Body of pancreas (tissue), 4 donors: Measurements from ENCODE around the gene ATE1. TPM values are rescaled to one million over a fixed set of nuclear protein-coding genes. Genes with fewer than 3 reads are reported as not detected.
"Not testable (repeated sequence)": the region's sequence is repeated elsewhere in the genome, so short reads cannot be mapped to it uniquely, and the experiment has no call there.

Experiments used
- ATAC-seq: fragments of 150-250 bp; one replicate; pipeline ENCODE4 v1.9.1; 2016
- DNase-seq, 4 donors: peaks; one replicate each; pipeline ENCODE4 v3.0.0-alpha.2; 2019
- H3K27ac ChIP-seq, 4 donors: fragments of 200-600 bp; sonication (generic); 1 replicate in 3 of 4; 2 replicates in 1 of 4; pipeline versions ENCODE4 v1.5.1 to v1.6.1; 2016 to 2019; ENCODE audit warnings: mild to moderate bottlenecking in 1 of 4, mixed read lengths in 1 of 4, moderate library complexity in 1 of 4
- H3K27me3 ChIP-seq, 2 donors: fragments of 200-600 bp; sonication (generic); one replicate each; pipeline ENCODE4 v1.6.0; 2016; ENCODE audit warnings: mild to moderate bottlenecking in 1 of 2
- H3K36me3 ChIP-seq, 2 donors: fragments of 200-600 bp; sonication (generic); replicated peaks in 1 of 2; 2 replicates each; pipeline ENCODE4 v1.5.1; 2016; ENCODE audit warnings: low read depth in 2 of 2; ENCODE audit not compliant: insufficient read depth in 1 of 2
- H3K4me1 ChIP-seq: fragments of 200-600 bp; sonication (generic); one replicate; pipeline ENCODE4 v1.6.0; 2016
- H3K4me3 ChIP-seq, 2 donors: fragments of 200-600 bp; sonication (generic); 1 replicate in 1 of 2; 2 replicates in 1 of 2; pipeline ENCODE4 v1.5.1; 2016 to 2019
- H3K9me3 ChIP-seq, 3 donors: fragments of 200-600 bp; sonication (generic); 1 replicate in 2 of 3; 2 replicates in 1 of 3; pipeline ENCODE4 v1.5.1; 2016
- CTCF ChIP-seq, 7 experiments: fragments of 450-650 bp in 4 of 7; fragments of 200-600 bp in 3 of 7; sonication (generic) in 3 of 7; IDR thresholded peaks; one replicate each; pipeline ENCODE4 v1.5.1; 2016 to 2019; ENCODE audit warnings: antibody characterized with exemption in 7 of 7
- POLR2A ChIP-seq, 3 donors: fragments of 450-650 bp; IDR thresholded peaks; one replicate each; pipeline ENCODE4 v1.6.1; 2016; ENCODE audit warnings: antibody characterized with exemption in 3 of 3, mild to moderate bottlenecking in 2 of 3
- WGBS, 2 donors: methylation state at CpG; one replicate each; pipeline ENCODE4 v1.1.5; 2017; 5-methylcytosine and 5-hydroxymethylcytosine counted together
- intact Hi-C: fragments of 100-400 bp; cut with DNase I; formaldehyde crosslinking; loops from one replicate; pipeline ENCODE4 v1.15.1; 2023
- total RNA-seq, 2 donors: library from RNA; depleted of rRNA; stranded (reverse); fragments of >200 nt; gene quantifications; one replicate each; pipeline ENCODE4 v1.1.0, GENCODE V29; 2016

Gene ATE1
- total RNA-seq, 2 donors from 2014 or later = 15.0 to 19.8 TPM

GRCh38 chr10:121708728-121709674 is 218.8 kb downstream of the ATE1 start:
- intact Hi-C loops = no loop called here
- no peak overlapping the region for H3K27ac ChIP-seq
- no peaks in the 10 kb centered on the region for H3K9me3 ChIP-seq
- H3K27me3 ChIP-seq = no peaks in the 10 kb centered on the region
- H3K4me1 ChIP-seq = no peaks in the 10 kb centered on the region
- H3K4me3 ChIP-seq = no peak overlapping the region
- TF ChIP-seq POLR2A (IDR thresholded peaks at IDR 0.05) = no peak
- no peak for DNase-seq
- WGBS, 2 donors = 56 to 70% methylated on average over 14 to 15 of the region's 15 CpGs
- no peaks in the 10 kb centered on the region for H3K36me3 ChIP-seq
- no peak for ATAC-seq

- 45 to 54% methylated on average over 10 to 13 of the region's 13 CpGs for WGBS, 2 donors
- intact Hi-C loops = no loop called here
- no peak for ATAC-seq
- no peaks in the 10 kb centered on the region for H3K4me1 ChIP-seq
- TF ChIP-seq POLR2A (IDR thresholded peaks at IDR 0.05) (no peak), CTCF (IDR thresholded peaks at IDR 0.05) (no peak)
- no peaks in the 10 kb centered on the region for H3K36me3 ChIP-seq
- no peak overlapping the region for H3K4me3 ChIP-seq
- no peak for DNase-seq
- H3K9me3 ChIP-seq = no peaks in the 10 kb centered on the region
- no peak overlapping the region for H3K27ac ChIP-seq
- no peaks in the 10 kb centered on the region for H3K27me3 ChIP-seq
These were observed 225.2 kb downstream of the ATE1 start for GRCh38 chr10:121702351-121703320.

GRCh38 chr10:121700416-121700815 is 227.4 kb downstream of the ATE1 start:
- Histone ChIP-seq H3K36me3 (no peaks in the 10 kb centered on the region), H3K9me3 (no peaks in the 10 kb centered on the region), H3K4me3 (no peak overlapping the region), H3K4me1 (no peaks in the 10 kb centered on the region), H3K27ac (no peak overlapping the region), H3K27me3 (no peaks in the 10 kb centered on the region)
- intact Hi-C loops = no loop called here
- TF ChIP-seq CTCF (IDR thresholded peaks at IDR 0.05) (no peak), POLR2A (IDR thresholded peaks at IDR 0.05) (no peak)
- DNase-seq (no peak), ATAC-seq (no peak)
- WGBS, 2 donors = 50 to 57% methylated on average over 1 of the region's 1 CpG

- H3K4me3 ChIP-seq, DNase-seq, H3K27ac ChIP-seq, H3K36me3 ChIP-seq, ATAC-seq, intact Hi-C loops, H3K9me3 ChIP-seq, H3K27me3 ChIP-seq, H3K4me1 ChIP-seq: not testable (repeated sequence)
- WGBS, 2 donors = 78 to 82% methylated on average over 3 of the region's 3 CpGs
These were observed 228.1 kb downstream of the ATE1 start for GRCh38 chr10:121699703-121700102.

- WGBS, 2 donors = 70 to 72% methylated on average over 8 to 12 of the region's 12 CpGs
- TF ChIP-seq POLR2A (IDR thresholded peaks at IDR 0.05) = no peak
- no peak for TF ChIP-seq CTCF (IDR thresholded peaks at IDR 0.05)
- no peak for DNase-seq
- ATAC-seq = no peak
- no peak overlapping the region for H3K27ac ChIP-seq
- no peaks in the 10 kb centered on the region for H3K9me3 ChIP-seq
- no peaks in the 10 kb centered on the region for H3K4me1 ChIP-seq
- intact Hi-C loops = no loop called here
- no peaks in the 10 kb centered on the region for H3K36me3 ChIP-seq
- no peak overlapping the region for H3K4me3 ChIP-seq
- no peaks in the 10 kb centered on the region for H3K27me3 ChIP-seq
These were observed 228.9 kb downstream of the ATE1 start for GRCh38 chr10:121698902-121699301.
